ENCODE measurements around the gene TGFBR1.

- TF ChIP-seq POLR2A (IDR thresholded peaks at IDR 0.05) = peak; percentile 42
- TF ChIP-seq, protein P1, sequence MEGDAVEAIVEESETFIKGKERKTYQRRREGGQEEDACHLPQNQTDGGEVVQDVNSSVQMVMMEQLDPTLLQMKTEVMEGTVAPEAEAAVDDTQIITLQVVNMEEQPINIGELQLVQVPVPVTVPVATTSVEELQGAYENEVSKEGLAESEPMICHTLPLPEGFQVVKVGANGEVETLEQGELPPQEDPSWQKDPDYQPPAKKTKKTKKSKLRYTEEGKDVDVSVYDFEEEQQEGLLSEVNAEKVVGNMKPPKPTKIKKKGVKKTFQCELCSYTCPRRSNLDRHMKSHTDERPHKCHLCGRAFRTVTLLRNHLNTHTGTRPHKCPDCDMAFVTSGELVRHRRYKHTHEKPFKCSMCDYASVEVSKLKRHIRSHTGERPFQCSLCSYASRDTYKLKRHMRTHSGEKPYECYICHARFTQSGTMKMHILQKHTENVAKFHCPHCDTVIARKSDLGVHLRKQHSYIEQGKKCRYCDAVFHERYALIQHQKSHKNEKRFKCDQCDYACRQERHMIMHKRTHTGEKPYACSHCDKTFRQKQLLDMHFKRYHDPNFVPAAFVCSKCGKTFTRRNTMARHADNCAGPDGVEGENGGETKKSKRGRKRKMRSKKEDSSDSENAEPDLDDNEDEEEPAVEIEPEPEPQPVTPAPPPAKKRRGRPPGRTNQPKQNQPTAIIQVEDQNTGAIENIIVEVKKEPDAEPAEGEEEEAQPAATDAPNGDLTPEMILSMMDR (IDR thresholded peaks at IDR 0.05) = peak in 3 of 5 experiments; percentile 5 to 17 (median 17)
Measured at GRCh38 chr9:99104459-99105151, at the start of gene TGFBR1.
